Dedifferentiated amniotic fluid mesenchymal stem cell (primary cell): ENCODE results near the gene PHLPP1.
"Not testable (repeated sequence)": the region's sequence is repeated elsewhere in the genome, so short reads cannot be mapped to it uniquely, and the experiment has no call there.

Source experiments
- DNase-seq: peaks from one replicate; pipeline ENCODE4 v3.0.0-alpha.2; 2016; ENCODE audit errors: extremely low spot score

Gene PHLPP1

DNA sequence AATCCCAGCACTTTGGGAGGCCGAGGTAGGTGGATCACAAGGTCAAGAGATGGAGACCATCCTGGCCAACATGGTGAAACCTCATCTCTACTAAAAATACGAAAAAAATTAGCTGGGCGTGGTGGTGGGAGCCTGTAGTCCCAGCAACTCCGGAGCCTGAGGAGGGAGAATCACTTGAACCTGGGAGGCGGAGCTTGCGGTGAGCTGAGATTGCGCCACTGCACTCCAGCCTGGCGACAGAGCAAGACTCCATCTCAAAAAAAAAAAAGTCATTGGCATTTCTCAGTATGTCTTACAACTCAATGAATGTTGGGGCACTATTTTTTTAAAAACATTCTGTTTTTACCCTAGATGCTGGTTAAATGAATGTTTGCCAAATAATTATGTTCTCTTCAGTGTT is 94.1 kb downstream of the PHLPP1 start:
- not testable (repeated sequence) for DNase-seq

DNA sequence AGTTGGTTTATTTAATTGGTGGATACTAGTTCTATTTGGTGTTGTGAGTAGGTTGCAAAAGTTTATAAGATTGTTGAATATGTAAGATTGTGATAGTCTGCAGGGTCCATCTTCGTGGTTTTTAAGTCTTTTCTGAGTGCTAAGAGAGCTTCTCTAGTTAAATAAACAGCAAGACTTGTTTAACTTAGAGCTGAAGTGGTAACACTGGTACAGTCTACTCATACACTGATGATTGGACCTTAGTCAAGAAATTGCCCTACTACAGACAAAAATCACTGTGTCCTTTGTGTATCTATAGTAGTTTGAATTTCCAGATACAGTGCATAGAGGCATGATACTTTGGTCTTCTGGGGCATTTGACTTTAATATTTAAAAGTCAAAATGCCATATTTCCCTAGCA is 94.6 kb downstream of the PHLPP1 start:
- DNase-seq: no peak

DNA sequence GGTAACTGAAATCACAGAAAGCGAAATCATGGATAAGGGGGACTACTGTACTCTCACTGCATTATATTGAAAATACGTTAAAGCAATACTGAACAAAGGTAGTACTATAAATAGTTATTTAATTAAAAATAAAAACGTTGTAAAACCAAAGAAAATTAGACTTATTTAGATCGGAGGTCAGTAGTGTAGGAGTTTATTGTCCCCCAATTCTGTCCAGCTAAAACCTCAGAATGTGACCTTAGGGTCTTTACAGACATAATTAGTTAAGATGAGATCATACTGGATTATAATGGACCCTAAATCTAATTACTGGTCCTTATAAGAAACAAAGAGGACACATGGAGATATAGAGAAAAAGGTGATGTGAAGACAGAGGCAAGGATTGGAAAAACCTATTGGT is 95.3 kb downstream of the PHLPP1 start:
- DNase-seq: no peak

DNA sequence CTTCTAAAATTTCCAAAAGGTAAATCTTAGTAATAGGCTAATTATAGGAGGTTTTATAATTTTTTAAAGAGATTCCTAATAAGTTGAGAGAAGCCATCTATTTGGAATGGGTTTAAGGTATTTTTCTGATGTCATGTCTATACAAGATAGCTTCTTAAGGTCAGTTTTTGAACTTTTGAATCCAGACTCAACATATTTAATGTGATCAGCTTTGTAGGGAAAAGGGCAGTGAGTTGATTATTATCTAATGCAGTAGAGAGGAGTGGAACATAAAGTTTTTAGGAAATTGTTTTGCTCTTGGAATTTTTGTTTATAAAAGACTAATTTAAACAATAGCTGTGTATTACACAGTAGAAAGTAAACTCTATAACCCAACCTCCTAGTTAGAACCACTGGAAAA is 96.3 kb downstream of the PHLPP1 start:
- DNase-seq: no peak

DNA sequence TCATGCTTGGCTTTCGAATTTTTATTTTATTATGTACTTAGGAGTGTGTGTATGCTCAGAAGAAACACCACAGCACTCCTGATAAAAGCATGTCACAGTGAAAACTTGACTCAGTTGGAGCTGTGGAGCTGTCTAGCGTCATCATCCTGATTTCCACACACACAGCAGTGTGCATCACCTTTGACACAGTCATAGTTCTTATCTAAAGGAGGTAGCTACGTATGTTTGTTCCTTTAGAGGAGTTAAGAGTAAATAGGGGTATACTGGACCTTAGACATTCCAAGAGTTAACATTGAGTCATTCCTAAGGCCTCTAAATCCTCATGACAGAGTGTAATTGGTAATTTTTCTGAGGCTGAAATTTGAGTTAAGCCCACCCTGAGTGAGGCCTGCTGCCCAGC is 96.9 kb downstream of the PHLPP1 start:
- DNase-seq: no peak

DNA sequence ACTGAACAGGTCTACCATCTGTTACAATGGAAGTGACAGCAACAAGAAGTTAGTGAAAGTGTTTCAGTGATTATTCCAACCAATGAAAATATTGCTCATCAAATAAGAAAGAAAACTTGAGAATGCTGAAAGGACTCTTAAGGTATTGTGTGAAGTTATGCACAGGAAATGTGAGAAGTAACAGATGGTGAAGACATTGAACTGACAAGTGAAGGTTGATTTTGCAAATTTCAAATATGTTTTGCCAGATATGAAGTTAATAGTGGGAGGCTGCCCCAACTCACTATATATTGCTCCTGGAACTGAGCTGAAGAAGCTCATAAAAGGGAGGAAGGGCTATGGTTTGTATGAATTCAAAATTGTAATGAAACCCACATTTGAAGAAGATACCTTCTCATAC is 97.5 kb downstream of the PHLPP1 start:
- DNase-seq: no peak

DNA sequence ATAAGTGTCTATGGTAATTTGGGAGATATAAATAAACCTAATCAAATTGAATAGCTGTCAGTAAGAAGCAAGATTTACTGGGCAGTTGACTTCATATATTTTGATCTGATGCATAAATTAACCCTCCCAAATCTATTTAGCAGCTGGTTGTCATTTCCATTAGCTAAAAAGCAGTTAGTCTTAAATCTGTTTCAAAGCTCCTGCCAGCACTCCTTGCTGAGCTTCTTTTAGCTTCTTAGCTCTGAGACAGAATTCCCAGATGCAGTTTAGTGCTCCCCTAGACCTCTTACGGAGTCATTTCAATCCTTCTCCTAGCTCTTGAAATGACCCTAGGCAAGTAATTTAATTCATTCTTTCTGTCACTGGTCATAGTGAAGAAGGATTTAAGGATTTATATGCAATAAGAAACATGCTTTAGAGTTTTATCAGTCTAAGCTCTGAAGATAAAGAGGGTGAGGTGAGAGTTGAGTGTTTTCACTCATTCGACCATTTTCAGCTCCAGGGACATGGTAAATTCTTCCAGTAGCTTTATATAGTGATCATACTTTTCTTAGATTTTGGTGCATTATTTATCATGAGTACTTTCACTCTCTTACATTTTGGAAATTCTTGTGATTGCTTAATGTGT is 98.9 kb downstream of the PHLPP1 start:
- DNase-seq: no peak

DNA sequence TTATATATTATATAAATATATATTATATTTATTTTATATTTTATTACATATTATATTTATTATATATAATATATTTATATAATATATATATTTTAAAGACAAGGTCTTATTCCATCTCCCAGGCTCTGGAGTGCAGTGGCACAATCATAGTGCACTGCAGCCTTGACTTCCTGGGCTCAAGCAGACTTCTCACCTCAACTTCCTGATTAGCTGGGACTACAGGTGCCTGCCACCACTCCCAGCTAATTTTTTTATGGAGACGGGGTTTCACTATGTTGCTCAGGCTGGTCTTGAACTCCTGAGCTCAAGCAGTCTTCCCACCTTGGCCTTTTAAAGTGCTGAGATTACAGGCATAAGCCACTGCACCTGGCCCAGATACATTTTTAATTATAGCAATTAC is 110.0 kb downstream of the PHLPP1 start:
- DNase-seq: no peak

DNA sequence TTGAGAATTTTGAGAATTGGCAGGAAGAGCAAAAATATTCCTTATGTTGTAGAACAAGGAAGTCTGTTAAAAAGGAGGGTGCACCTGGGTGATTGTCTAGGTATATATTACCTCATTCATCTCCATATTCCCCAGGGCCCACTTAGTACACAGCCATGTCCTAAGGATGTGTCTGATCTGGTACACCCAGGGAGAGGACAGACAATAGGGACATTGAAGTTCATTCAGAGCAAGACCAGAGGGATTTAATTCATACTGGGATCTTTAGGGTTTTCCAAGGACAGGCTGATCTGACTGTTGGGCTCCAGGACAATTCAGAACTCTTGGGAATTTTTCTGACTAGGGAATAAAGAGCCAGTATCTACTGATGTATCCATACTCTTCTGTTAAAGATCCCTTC is 112.1 kb downstream of the PHLPP1 start:
- no peak for DNase-seq

DNA sequence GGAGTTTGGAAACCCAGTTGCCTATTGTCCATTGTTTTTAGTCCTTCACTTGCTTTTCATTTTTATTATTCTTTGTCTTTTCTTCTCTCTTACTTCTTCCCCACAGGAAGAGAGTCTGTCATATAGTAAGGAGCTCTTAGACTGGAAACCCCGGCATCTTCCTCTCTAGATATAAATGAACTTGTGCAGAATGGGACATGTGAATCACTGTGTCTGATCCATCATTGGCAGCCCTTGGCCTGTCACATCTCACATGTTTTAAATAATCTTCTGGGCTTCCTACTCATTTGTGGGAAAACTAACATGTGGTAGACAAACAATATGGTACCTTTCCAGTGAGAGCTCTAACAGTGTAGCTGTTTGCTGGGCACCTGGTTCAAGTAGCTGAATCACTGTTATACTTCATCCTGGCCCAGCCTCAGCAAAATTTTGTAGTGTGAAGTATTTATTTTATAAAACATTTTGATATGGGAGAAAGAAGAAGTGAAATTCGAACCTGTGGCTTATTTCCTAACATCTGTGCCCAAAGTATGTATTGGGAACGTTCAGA is 112.8 kb downstream of the PHLPP1 start:
- DNase-seq: no peak

DNA sequence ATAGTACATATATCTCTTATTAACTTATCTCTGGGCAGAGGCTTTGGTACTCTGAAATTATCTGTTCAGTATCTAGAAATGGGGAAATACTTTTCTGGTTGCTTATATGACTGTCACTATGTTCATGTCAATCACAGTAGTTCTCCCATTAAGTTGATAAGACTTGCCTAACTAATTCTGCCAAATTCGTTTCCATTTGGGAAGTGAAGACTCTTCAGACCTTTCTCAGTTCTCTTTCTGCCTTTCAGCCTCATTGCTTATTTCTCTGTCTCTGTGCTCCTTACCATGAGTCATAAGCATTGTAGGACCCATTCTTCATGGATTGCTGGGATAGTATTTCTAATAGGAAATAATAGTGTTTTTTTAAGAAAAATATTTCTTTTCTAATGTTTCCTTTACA is 113.5 kb downstream of the PHLPP1 start:
- DNase-seq: no peak

DNA sequence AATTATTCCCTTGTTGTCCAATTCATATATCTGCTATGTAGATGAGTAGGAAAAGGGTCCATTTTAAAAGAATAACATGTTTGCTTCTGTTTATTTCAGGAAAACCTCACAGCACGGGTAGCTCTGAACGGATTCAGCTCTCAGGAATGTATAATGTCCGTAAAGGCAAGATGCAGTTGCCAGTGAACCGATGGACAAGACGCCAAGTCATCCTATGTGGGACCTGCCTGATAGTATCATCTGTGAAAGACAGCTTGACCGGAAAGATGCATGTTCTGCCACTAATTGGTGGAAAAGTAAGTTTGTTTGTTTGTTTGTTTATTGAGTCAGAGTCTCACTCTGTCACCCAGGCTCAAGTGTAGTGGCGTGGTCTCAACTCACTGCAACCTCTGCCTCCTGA is 114.6 kb downstream of the PHLPP1 start:
- DNase-seq: no peak

DNA sequence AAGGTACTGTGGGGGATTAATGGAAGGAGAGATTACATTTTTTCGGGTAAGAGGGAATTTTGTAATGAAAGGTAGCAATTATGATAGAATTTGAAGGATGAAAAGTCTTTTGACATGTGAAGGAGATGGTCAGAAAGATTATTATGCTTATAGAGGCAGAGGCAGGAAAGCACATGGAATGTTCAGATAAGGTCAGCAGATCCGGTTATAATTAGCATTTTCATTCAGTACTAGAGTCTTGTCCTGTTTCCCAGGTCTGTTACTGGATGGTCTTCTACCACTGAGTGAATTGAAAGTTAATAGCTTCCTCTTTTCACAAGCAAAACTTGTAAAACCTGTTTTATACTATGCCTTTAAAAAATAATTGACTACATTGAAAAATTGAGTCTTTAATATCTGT is 116.9 kb downstream of the PHLPP1 start:
- DNase-seq: no peak

DNA sequence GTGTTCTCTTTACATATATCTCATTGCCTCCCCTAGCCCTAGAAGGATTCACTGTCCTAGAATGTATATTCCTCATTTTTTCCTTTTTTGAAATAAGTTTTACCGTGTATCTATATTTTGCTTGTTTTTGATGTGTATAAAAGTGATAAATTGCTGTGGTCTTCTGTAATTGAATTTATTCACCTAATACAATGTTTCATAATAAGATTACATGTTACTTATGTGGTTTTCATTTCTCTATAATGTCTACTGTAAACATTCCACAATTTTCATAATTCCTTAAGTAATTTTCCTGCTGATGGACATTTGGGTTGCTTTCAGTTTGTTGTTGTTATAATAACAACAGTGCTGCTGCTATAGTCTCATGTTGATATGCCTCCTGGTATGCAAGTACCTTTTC is 118.2 kb downstream of the PHLPP1 start:
- no peak for DNase-seq

DNA sequence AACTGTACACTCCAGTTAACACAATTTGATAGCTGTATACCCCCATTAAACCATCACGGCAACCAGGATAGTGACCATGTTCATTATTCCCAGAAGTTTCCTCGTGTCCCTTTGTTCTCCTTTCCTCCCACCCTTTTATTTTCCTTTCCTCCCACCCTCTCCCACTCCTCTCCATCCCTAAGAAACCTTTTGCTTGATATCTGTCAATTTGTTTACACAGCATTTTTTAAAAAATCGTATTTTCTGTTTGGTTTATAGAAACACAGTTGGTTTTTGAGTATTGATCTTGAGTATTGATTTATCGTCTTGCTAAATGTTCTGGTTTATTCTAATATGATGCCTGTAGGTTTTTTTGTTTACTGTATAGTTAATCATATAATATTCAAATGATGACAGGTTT is 119.4 kb downstream of the PHLPP1 start:
- no peak for DNase-seq

DNA sequence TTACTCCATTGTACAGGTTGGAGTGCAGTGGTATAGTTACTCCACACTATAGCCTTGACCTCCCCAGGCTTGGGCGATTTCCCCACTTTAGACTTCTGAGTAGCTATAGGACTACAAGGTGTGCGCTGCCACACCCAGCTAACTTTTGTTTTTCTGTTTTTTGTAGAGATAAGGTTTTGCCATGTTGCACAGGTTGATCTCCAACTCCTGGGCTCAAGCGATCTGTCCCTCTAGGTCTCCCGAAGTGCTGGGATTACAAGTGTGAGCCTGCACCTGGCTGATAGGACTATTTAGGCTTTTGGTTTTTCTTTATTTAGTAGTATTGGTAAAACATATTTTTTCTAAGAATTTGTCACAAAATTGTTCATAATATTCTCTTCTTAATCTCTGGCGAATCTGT is 121.7 kb downstream of the PHLPP1 start:
- no peak for DNase-seq

DNA sequence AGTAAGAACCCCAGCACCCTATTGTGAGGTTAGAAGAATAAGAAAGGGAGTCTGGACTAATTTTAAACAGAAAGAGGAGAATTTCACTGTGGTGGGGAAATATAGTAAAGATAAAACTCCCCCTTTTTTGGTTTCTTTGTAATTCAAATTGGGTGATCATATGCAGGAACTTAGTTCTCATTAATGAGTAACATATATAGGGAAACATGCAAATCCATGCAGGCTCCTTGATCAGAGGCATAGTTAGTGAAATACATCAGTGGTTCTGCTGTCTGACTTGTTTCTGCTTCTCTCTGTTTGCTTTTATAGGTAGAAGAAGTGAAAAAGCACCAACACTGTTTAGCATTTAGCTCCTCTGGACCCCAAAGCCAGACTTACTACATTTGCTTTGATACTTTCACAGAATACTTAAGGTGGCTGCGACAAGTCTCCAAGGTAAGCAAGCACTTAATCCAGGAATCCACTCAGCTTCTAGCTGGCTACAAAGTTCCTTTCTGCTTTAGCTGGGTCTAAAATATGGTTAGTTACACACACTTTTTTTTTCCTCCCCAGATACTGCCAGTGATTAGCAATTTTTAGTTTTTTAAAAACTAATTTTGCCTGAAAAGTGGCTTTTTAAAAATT is 123.2 kb downstream of the PHLPP1 start:
- no peak for DNase-seq

DNA sequence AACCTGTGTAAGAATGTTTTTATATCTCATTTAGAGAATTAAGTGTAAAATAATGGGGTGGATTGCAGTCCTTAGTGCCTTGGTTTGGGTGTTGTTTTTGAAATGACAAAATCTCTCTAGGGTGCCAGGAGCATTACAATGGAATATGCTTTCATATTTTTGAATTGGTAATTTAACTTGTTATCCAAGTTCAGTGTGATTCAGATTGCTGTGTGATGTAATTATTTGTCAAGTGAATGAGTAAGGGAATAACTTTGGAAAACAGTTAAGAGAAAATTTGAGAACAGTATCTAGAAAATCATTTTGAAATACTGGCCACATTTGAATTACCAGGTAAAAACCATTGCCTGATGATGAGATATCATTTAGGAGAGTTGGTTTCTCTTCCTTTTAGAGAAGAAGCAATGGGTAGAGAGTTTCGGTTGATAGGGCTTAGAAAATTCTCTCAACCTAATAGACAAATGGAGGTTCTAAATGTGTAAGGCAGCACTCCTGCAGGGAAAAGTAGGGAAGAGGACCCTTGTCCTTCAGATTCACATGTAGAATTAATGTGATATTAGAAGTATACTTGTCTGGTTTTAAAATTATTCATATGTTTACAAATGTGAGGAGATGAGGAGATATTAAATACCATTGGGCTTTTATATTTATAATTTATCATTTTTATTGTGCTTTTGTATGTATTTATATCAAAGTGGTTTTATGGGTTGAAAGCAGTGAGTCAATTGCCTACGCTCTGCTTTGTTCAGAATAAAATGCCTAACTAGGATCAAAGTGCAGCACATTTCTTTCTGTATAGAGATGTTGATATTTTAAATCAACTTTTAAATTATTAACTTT is 124.8 kb downstream of the PHLPP1 start:
- DNase-seq: no peak

DNA sequence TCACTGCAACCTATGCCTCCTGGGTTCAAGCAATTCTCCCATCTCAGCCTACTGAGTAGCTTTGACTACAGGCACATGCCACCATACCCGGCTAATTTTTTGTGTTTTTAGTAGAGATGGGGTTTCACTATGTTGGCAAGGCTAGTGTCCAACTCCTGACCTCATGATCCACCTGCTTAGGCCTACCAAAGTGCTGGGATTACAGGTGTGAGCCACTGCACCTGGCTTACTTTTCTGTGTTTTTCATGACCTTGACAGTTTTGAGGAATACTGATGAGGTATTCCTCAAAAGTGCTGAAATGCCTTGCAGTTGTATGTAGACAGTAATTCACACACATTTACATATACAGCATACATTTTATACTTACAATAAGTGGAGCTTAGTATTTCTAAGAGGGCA is 126.1 kb downstream of the PHLPP1 start:
- no peak for DNase-seq

DNA sequence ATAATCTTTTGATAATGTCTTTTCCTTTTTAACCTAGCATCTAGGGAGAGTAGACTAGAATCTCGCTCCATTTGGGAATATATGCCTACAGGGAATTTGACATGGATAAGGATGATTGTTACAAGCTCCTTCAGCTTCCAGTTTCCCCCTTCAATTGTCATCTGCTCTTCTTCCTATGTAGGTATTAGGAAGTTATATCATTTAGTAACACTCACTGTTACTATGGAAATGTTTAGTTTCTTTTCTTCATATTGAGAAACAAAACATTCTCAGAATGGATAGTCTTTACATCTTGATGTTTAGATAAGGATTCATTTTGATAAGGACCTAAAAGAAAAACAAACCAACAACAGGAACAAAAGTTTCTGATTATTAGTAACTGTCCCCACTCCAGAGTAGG is 127.6 kb downstream of the PHLPP1 start:
- DNase-seq: no peak

DNA sequence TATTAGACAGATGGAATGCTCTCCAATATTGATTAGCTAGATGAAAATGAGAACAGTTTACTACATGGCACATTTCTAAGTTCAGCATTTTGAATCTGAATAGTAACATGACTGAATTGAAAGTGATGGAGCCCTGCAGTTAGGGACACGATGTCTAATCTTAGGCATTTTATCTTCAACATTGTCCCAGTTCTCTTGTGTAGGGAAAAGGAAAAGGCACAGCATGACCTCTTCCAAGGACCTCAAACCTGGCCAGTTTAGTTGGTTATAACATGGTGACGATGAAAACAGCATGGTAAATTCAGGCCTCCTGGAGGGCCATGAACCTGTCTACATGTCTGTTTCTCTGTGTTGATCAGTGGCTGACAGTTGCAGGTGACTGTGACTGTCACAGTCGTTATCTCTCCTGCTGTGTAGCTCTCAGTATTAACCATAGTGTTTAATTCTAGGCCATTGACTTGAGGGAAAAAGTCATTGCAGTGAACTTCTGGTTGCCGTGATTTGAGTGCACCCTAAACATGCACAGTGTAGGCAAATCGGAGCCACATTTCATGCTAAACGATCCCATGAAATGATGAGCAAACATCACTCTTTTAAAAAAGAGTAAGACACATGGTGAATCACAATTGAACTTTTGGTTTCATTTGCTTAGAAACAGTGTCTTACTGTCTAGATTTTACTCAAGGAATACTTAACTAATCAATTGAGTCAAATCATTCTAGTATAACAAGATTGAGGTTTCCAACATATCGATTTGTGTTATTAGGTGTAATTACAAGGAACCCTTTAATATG is 129.7 kb downstream of the PHLPP1 start:
- no peak for DNase-seq

DNA sequence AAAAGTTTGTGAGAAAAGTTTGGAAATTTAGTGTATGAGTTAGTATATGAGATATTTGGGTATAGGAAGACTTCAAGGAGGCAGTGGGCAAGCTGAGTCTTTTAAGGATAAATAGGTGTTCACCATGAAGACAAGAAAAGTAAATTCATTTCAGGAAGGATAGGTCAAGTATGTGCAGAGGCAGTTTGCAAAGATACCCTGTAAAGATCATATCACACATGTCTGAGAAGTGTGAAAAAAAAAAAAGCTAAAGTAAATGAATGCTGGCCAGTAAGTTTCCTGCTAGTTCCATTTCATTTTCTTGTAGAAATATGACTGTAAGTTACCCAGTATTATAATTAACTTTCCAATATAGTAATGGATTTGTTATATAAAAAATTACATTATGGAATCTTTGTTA is 131.0 kb downstream of the PHLPP1 start:
- no peak for DNase-seq
